ENCODE data around the gene ACMSD.
"Not testable (repeated sequence)": the region's sequence is repeated elsewhere in the genome, so short reads cannot be mapped to it uniquely, and the experiment has no call there.

ACMSD gene

DNA sequence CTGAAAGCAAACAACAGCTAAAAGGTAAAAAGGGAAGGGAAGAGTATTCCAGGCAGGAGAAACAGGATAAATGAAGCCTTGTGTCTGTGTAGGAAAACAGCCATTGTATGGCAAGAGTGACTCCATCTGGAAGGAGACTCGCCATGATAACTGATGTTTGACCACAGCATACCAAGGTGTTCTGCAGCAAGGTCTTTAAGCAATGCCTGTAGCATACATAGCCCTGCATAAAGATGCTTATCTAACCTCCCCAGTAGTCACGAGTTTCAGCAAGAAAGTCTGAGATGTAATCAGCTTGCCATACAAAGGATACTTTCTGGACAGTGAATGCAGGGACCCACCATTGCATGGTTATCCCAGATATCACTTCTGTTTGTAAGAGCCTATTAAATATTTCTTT, 68.3 kb downstream of the ACMSD start:
- DNase-seq (ENCODE audit: low read depth in 2 of 2): no peak

DNA sequence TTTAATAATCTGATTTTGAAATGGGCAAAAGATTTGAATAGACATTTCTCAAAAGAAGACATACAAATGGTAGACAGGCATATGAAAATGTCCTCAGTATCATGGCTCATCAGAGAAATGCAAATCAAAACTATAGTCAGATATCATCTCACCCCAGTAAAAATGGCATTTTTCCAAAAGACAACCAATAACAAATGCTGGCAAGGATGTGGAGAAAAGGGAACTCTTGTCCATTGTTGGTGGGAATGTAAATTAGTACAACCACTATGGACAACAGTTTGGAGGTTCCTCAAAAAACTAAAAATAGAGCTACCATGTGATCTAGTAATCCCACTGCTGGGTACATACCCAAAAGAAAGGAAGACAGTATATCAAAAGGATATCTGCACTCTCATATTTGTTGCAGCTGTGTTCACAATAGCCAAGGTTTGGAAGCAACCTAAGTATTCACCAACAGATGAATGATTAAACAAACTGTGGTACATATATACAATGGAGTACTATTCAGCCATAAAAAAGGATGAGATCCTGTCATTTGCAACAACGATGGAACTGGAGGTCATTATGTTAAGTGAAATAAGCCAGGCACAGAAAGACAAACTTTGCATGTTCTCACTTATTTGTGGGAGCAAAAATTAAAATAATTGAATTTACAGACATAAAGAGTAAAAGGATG, 69.2 kb downstream of the ACMSD start:
- DNase-seq (ENCODE audit: low read depth in 2 of 2): not testable (repeated sequence)

DNA sequence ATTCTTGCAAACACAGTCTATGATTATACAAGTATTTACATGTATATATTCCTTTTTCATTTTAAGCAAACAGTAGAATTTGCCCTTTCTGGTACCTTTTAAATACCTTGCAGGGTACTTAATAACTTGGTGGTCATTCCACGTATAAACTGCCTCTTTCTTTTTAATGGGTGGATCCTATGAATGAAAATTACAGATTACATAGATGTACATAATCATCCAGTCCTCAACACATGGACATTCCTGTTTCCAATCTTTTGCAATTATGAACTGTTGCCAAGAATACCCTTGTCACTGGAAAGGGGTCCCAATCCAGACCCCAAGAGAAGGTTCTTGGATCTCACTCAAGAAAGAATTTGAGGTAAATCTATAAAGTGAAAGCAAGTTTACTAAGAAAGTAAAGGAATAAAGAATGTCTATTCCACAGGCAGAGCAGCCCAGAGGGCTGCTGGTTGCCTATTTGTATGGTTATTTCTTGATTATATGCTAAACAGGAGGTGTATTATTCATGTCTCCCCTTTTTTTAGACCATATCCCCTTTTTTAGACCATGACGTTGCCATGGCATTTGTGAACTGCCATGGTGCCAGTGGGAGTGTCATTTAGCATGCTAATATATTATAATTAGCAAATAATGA, 72.5 kb downstream of the ACMSD start:
- no peak for DNase-seq (ENCODE audit: low read depth in 2 of 2)

- no peak for DNase-seq (ENCODE audit: low read depth in 2 of 2)
These were observed 73.0 kb downstream of the ACMSD start for GRCh38 chr2:134911400-134911785.

DNA sequence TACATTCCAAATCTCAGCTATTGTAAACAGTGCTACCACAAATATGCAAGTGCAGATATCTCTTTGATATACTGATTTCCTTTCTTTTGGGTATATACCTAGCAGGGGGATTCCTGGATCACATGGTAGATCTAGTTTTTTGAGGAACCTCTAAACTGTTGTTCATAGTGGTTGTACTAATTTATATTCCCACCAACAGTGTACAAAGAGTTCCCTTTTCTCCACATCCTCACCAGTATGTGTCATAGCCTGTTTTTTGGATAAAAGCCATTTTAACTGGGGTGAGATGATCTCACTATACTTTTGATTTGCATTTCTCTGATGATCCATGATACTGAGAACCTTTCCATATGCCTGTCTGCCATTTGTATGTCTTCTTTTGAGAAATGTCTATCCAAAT, 73.9 kb downstream of the ACMSD start:
- DNase-seq (ENCODE audit: low read depth in 2 of 2): no peak

GRCh38 chr2:134917360-134917865, 79.0 kb downstream of the ACMSD start:
- no peak for DNase-seq (ENCODE audit: low read depth in 2 of 2)

DNA sequence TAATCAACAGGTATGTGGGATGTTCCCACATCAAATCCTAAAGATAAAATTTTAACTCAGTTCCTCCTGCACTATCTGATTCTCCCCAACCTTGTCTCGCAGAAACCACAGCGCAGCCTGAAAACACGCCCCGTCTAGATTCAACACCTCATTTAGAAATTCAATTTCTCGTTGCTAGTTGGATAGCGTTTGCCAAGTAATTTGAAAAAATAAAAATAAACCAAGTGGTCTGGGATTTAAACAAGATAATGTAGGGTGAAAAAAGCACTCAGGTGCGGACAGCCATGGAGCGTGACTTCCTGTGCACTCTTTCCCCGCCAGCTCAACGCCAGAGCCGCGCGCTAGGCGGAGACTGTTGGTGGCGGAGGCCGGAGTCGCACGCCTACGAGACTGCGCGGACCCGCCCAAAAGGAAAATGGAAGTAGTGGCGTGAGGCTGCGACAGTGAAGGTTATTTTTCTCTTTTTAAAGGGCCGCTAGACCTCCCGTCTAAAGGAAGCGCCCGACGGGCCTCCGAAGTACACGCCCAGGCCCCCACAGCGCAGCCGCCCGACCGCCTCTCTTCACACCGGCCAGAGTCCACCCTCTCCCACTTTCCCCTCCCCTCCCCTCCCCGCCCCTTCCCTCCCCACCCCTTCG, 79.6 kb downstream of the ACMSD start:
- peak in 1 of 2 donors; percentile 83 for DNase-seq (ENCODE audit: low read depth in 2 of 2)

DNA sequence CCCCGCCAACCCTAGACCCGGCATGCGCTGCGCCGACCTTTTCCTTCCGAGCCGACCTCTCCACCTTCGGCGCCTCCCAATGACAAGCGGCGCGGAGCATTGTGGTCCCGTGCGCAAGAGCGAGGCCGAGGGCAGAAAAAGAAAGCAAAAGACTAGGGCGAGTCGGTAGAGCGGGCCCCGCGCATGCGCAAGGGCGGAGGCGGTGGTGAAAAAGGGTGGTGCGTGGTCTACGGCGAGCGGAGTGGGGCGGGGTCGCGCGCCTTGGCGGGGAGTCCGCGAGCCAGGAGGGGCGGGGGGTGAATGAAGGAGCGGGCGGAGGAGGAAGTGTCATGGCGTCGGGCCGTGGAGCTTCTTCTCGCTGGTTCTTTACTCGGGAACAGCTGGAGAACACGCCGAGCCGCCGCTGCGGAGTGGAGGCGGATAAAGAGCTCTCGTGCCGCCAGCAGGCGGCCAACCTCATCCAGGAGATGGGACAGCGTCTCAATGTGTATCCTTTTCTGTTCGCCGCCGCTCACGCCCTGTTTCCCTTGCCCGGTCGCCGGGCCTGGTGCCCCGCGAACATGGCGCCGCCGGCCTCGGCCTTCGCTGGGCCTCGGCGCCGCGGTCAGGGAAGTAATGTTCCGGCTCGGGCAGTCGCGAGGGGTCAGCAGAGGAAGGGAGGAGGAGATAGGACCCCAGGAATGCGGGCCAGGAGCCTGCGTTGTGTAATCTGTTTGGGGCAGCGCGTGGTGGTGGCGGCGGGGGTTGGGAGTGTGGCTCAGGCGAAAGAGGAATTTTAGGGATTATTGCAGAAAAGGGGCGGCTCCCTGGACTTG, 80.3 kb downstream of the ACMSD start, which contains the start of gene CCNT2:
CCNT2 (plus strand) TSS at position 297 of the 815 bp plus-strand sequence; CDS start at position 330, 33 bp downstream.
- DNase-seq (ENCODE audit: low read depth in 2 of 2): peak; percentile 98 to 99

DNA sequence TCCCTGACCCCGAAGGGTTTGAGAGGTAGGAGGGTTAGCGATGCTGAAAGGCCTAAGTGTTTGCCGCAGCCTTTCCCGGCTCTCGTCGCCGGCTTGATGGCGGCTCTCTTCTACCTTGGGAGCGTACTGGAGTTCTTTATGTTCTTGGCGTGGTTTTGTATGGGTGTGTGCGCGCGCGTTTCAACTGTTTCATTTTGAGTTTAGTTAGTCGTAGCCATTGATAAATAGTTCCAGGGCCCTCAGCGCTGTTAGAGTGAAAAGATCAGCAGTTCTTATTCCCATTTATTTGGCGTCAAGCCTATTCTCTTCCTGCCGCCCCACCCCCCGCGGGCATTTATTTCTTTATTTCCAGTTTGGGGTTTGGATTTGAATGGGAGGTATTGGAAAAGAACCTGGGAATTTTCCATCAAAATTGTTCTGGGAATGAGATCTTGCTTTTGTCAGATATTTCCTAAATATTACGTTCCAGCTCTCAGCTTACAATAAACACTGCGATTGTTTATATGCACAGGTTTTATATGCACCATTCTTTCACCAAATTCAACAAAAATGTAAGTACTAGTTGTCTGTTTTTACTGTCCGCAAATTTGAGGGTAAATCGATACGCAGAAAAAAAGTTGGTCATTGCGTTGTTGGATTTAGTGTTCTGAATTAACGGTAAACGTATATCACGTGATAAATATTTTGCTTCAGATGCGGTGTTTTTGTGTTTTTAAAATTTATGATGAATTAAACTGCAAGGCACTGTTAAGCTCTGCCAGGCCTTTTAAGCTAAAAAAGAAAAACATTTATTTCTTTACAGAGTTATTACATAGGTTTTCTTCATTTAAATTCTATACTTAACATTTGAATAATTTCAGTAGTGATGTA, 81.2 kb downstream of the ACMSD start:
- DNase-seq (ENCODE audit: low read depth in 2 of 2): peak; percentile 29 to 30

GRCh38 chr2:134924912-134925311, 86.5 kb downstream of the ACMSD start:
- DNase-seq (ENCODE audit: low read depth in 2 of 2): no peak

GRCh38 chr2:134926231-134926931, 88.0 kb downstream of the ACMSD start:
- DNase-seq (ENCODE audit: low read depth in 2 of 2): no peak

DNA sequence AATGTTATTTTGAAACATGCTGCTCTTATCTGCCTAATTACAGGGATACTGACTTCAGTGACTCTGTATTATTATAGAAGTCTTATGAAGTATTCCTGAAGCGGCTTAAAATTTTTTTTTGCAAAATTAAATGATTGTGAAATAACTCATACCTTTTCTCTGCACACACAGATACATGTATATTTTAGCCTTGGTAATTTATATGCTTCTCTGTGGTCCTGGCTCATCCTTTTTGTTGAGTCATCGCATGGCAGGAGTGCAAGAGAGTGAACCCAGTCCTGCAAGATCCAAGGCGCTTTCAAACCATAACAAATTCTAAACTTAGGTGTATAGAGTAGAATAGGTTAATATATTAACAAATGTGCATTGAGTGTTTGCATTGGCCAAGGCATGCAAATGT, 88.8 kb downstream of the ACMSD start:
- DNase-seq (ENCODE audit: low read depth in 2 of 2): no peak

DNA sequence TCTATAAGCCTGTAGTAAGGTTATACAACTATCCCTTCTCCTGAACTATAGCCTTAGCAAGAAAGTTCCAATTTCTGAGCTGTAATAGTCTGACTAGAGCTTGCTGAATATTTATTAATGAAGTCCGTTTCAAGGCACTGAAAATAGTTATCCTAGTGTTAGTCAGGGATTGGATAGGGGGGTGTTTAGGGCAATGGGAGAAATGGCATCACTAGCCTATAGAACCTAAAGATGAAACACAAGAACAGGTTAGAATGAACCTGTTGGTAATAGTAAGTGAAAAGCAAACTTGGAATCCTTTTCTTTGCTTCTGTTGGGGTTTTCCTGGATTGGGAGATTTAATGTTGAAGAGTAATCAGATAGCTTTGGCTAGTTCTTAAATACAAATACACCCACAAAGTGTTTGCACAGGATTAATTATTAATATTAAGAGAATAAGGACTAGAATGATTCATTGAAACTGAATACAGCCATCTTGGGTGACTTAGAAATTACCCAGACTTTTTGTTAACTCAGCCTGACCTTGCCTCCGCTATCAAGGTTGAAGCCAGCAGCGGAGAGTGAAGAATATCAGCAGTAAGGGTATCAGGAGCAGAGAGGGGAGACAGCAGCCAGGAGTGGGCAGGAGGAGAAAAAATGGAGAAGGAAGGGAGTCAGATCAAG, 94.6 kb downstream of the ACMSD start:
- DNase-seq (ENCODE audit: low read depth in 2 of 2): no peak

GRCh38 chr2:134933732-134934131, 95.3 kb downstream of the ACMSD start:
- DNase-seq (ENCODE audit: low read depth in 2 of 2): no peak

- no peak for DNase-seq (ENCODE audit: low read depth in 2 of 2)
These were observed 95.7 kb downstream of the ACMSD start for GRCh38 chr2:134934150-134934549.

DNA sequence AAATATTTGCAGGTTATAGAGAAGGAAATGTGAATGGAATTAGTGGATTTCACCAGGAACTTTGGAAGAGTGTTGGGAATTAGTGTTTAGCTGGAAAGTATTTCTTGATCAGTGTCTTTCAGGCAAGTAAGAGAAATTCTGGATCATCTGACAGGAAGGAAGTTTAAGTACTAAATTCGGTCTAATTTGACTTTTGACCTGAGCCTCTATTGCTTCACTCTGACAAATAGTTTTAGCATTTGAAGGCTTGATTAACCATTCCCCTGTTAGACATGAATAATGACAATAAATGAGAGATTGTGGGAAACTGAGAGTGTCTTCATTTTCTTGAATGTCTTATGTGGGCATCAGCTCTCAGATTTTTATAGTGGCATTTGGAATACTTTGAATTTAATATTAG, 96.2 kb downstream of the ACMSD start:
- no peak for DNase-seq (ENCODE audit: low read depth in 2 of 2)

DNA sequence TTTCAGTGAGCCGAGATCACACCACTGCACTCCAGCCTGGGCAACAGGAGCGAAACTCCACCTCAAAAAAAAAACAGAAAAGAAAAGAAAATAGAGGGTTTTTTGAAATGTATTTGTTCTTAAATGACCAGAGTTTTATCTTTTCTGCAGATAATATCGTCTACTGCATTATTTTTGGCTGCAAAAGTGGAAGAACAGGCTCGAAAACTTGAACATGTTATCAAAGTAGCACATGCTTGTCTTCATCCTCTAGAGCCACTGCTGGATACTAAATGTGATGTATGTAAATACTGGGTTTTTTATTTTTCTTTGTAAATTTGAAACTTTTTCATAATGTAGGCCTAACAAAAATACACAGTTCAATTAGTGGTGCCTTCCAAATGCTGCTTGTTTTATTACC, 98.3 kb downstream of the ACMSD start:
- no peak for DNase-seq (ENCODE audit: low read depth in 2 of 2)

DNA sequence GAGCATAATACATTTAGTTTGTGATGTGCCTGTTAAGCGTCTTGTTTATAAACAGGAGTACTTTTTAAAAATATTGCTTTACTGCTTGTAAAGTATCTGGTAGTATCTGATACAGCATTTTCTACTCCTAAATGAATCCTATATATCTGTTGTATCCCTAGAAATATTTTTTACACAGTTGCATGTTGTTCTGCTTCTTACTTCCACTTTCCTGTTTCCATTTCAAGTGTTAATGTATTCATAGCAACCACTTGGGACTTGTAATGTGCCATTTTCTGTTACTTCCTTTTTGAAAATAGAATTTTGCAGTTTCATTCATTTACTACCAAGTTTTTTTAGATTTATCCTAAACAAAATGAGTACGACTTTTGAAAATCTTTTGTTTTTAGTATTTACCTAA, 105.1 kb downstream of the ACMSD start:
- DNase-seq (ENCODE audit: low read depth in 2 of 2): no peak

- DNase-seq (ENCODE audit: low read depth in 2 of 2): no peak
These were observed 106.6 kb downstream of the ACMSD start for GRCh38 chr2:134944975-134945374.

GRCh38 chr2:134946073-134946472, 107.7 kb downstream of the ACMSD start:
- DNase-seq (ENCODE audit: low read depth in 2 of 2): no peak

Measured in stimulated activated CD4-positive, alpha-beta T cell treated with anti-CD3 and anti-CD28 coated beads, Interleukin-15, amount 100 ng/mL, for 48 hours (primary cell).